ENCODE measurements around the gene TEX29.

TEX29 gene

DNA sequence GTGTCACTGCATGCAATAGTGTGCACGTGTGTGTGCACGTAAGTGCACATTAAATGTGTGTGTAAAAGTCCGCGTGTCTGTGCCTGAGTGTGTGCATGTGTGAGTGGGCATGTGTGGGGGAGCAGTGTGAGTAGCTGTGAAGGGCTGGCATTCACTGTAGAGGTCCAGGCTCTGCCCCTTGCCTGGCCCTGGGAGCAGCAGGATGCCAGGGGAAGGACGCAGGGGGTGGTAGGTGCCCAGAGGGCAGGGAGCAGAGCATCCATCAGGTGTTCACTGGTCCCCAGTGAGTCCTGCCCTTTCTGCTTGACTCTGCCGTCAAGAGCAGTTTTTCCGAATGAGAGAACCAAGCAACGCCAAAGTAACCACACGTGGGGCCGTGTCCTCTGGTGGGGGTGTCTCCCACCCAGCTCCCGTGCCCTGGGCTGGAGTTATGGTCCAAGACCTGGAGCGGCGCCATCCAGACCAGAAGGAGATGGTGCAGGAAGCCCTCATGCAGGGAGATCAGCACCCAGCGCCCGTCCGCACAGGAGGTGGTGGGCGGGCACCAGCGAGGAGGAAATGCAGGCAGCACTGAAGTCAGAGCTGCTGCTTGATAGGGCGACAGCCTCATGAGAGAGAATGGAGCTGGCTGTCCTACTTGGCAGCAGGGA is 68.5 kb downstream of the TEX29 start:
- no peaks in the 10 kb centered on the region for H3K4me1 ChIP-seq (ENCODE audit: insufficient read depth, low read length, severe bottlenecking)
- H3K9me2 ChIP-seq (ENCODE audit: low read depth, low read length), result no peaks in the 10 kb centered on the region
- no peaks in the 10 kb centered on the region for H3K36me3 ChIP-seq (ENCODE audit: insufficient read depth, low read length)
- H3K9ac ChIP-seq (ENCODE audit: low read length), result no peak overlapping the region
- no peak overlapping the region for H2AFZ ChIP-seq (ENCODE audit: low read length)
- no peak overlapping the region for H3K4me3 ChIP-seq (ENCODE audit: low read depth, low read length, poor library complexity, severe bottlenecking)
- no peaks in the 10 kb centered on the region for H4K20me1 ChIP-seq (ENCODE audit: insufficient read depth, low read length)
- no peak overlapping the region for H3K27ac ChIP-seq (ENCODE audit: low read depth, low read length, poor library complexity, severe bottlenecking)
- H3K9me3 ChIP-seq (ENCODE audit: low read length), result no peaks in the 10 kb centered on the region
- no peaks in the 10 kb centered on the region for H3K79me2 ChIP-seq (ENCODE audit: insufficient read depth, low read length)
- TF ChIP-seq, protein P1, sequence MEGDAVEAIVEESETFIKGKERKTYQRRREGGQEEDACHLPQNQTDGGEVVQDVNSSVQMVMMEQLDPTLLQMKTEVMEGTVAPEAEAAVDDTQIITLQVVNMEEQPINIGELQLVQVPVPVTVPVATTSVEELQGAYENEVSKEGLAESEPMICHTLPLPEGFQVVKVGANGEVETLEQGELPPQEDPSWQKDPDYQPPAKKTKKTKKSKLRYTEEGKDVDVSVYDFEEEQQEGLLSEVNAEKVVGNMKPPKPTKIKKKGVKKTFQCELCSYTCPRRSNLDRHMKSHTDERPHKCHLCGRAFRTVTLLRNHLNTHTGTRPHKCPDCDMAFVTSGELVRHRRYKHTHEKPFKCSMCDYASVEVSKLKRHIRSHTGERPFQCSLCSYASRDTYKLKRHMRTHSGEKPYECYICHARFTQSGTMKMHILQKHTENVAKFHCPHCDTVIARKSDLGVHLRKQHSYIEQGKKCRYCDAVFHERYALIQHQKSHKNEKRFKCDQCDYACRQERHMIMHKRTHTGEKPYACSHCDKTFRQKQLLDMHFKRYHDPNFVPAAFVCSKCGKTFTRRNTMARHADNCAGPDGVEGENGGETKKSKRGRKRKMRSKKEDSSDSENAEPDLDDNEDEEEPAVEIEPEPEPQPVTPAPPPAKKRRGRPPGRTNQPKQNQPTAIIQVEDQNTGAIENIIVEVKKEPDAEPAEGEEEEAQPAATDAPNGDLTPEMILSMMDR (IDR thresholded peaks at IDR 0.05; ENCODE audit: low read length), result no peak
- TF ChIP-seq EZH2 (IDR thresholded peaks at IDR 0.05; ENCODE audit: borderline replicate concordance, low read length), result no peak
- no peaks in the 10 kb centered on the region for H3F3A ChIP-seq (ENCODE audit: insufficient read depth, low read length)
- no peak overlapping the region for H3K4me2 ChIP-seq (ENCODE audit: low read length)
- peaks cover 7% of the 10 kb centered on the region; the same call in 1 of the 2 replicates for H3K27me3 ChIP-seq (ENCODE audit: insufficient read depth, low read length)

DNA sequence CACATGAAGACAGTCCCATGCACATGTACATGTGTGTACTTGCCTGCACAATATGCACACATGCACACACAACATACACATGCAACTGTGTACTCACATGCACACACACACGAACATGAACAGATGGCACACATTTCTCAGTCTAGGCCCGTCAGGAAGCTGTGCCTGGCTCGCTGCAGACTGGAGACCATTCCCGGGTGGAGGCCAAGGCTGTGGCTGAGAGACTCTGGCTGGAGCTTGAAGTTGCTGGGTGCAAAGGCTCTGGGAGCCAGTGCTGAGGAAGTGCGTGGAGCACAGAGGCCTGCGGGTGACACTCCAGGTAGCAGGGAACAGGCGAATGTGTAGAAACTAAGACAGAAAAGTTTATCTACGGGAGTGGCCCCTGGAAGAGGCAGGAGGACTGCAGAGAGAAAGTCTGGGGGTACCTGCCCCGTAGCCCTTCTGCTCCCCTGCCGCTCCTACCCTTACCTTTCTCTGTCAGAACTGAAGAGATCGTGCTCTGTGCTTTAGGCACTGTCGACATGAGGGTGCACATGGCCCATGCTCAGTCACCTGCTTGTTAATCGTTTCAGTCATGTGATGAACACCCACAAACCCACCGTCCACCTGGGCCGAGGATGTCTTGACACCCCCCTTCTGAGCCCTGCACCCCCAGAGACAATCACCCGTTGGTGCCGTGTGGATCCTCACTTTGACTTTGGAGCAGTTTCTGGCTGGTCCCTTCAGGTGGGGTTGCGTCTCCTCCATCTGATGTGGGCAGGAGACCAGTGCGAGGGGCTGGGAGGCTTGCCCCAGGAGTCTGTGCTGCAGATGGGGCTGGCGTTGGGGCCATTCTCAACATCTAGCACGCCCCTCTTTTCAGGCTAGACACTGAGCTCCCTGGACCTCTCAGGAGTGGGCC is 69.4 kb downstream of the TEX29 start:
- Histone ChIP-seq H3K79me2 (ENCODE audit: insufficient read depth, low read length) (no peaks in the 10 kb centered on the region), H3K27ac (ENCODE audit: low read depth, low read length, poor library complexity, severe bottlenecking) (no peak overlapping the region), H4K20me1 (ENCODE audit: insufficient read depth, low read length) (no peaks in the 10 kb centered on the region), H3K27me3 (ENCODE audit: insufficient read depth, low read length) (peaks cover 7% of the 10 kb centered on the region; the same call in 1 of the 2 replicates), H3K9ac (ENCODE audit: low read length) (no peak overlapping the region), H3K9me3 (ENCODE audit: low read length) (0 out of 2 replicates have a peak, but pooled peaks cover 2% of the 10 kb centered on the region), H3F3A (ENCODE audit: insufficient read depth, low read length) (no peaks in the 10 kb centered on the region), H3K4me1 (ENCODE audit: insufficient read depth, low read length, severe bottlenecking) (no peaks in the 10 kb centered on the region), H3K36me3 (ENCODE audit: insufficient read depth, low read length) (no peaks in the 10 kb centered on the region), H3K4me3 (ENCODE audit: low read depth, low read length, poor library complexity, severe bottlenecking) (no peak overlapping the region), H3K9me2 (ENCODE audit: low read depth, low read length) (no peaks in the 10 kb centered on the region), H2AFZ (ENCODE audit: low read length) (no peak overlapping the region), H3K4me2 (ENCODE audit: low read length) (no peak overlapping the region)
- TF ChIP-seq EZH2 (IDR thresholded peaks at IDR 0.05; ENCODE audit: borderline replicate concordance, low read length), result no peak
- TF ChIP-seq, protein P1 (IDR thresholded peaks at IDR 0.05; ENCODE audit: low read length), result no peak

DNA sequence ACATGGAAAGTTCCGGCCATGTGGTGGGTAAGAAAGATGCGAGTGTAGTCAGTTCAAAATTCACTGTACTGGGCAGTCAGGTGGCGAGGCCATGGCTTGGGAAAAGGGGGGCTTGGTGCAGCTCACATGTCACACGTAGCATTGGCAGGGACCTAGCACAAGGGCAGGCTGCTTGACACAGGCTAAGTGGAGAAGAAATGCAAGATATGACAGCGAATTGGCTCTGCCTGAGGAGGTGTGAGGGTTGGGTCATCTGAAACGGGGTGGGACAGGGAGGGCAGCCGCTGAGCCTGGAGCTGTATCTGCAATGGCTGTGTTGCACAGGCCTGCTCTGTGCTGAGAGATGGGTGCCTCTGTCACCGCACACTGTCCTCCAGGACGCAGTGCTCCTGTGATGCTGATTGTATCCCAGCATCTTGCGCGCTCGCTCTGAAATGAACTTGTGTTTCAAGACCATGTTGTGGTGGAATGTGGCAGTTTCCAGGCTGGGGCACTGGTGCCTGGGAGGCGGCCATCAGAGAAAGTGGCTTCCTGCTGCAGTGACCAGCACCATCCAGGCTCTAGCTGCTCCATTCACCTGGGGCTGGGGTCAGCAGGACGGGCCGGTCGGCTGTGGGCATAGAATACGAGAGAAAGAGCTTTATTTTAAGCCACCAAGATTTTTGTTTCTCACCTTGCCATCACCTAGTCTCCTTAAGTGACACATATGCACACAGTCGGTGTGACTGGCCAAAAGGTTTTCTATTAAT is 70.3 kb downstream of the TEX29 start:
- no peaks in the 10 kb centered on the region for H3K4me1 ChIP-seq (ENCODE audit: insufficient read depth, low read length, severe bottlenecking)
- no peaks in the 10 kb centered on the region for H3F3A ChIP-seq (ENCODE audit: insufficient read depth, low read length)
- H3K9me3 ChIP-seq (ENCODE audit: low read length), result 0 out of 2 replicates have a peak, but pooled peaks cover 3% of the 10 kb centered on the region
- no peaks in the 10 kb centered on the region for H3K79me2 ChIP-seq (ENCODE audit: insufficient read depth, low read length)
- H3K27ac ChIP-seq (ENCODE audit: low read depth, low read length, poor library complexity, severe bottlenecking), result no peak overlapping the region
- H4K20me1 ChIP-seq (ENCODE audit: insufficient read depth, low read length), result no peaks in the 10 kb centered on the region
- no peaks in the 10 kb centered on the region for H3K36me3 ChIP-seq (ENCODE audit: insufficient read depth, low read length)
- no peaks in the 10 kb centered on the region for H3K9me2 ChIP-seq (ENCODE audit: low read depth, low read length)
- no peak overlapping the region for H3K4me3 ChIP-seq (ENCODE audit: low read depth, low read length, poor library complexity, severe bottlenecking)
- no peak overlapping the region for H3K4me2 ChIP-seq (ENCODE audit: low read length)
- no peak for TF ChIP-seq EZH2 (IDR thresholded peaks at IDR 0.05; ENCODE audit: borderline replicate concordance, low read length)
- TF ChIP-seq, protein P1 (IDR thresholded peaks at IDR 0.05; ENCODE audit: low read length), result no peak
- H3K27me3 ChIP-seq (ENCODE audit: insufficient read depth, low read length), result peaks cover 10% of the 10 kb centered on the region; the same call in 1 of the 2 replicates
- H3K9ac ChIP-seq (ENCODE audit: low read length), result no peak overlapping the region
- no peak overlapping the region for H2AFZ ChIP-seq (ENCODE audit: low read length)

Measured in OCI-LY1 (cell line).